ENCODE measurements around the gene SF3B5. TPM values are rescaled to one million over a fixed set of nuclear protein-coding genes. Genes with fewer than 3 reads are reported as not detected.
"Not testable (repeated sequence)": the region's sequence is repeated elsewhere in the genome, so short reads cannot be mapped to it uniquely, and the experiment has no call there.

SF3B5 gene
- total RNA-seq, 1 donor = 78.6 TPM

- TF ChIP-seq, protein P1, sequence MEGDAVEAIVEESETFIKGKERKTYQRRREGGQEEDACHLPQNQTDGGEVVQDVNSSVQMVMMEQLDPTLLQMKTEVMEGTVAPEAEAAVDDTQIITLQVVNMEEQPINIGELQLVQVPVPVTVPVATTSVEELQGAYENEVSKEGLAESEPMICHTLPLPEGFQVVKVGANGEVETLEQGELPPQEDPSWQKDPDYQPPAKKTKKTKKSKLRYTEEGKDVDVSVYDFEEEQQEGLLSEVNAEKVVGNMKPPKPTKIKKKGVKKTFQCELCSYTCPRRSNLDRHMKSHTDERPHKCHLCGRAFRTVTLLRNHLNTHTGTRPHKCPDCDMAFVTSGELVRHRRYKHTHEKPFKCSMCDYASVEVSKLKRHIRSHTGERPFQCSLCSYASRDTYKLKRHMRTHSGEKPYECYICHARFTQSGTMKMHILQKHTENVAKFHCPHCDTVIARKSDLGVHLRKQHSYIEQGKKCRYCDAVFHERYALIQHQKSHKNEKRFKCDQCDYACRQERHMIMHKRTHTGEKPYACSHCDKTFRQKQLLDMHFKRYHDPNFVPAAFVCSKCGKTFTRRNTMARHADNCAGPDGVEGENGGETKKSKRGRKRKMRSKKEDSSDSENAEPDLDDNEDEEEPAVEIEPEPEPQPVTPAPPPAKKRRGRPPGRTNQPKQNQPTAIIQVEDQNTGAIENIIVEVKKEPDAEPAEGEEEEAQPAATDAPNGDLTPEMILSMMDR (IDR thresholded peaks at IDR 0.05; ENCODE audit: insufficient read depth, low read depth, low read length) = no peak
- DNase-seq (ENCODE audit: low read depth) = no peak
- H3K4me3 ChIP-seq (ENCODE audit: low read depth, low read length) = no peak overlapping the region
Measured at GRCh38 chr6:144059139-144059538, 36.2 kb downstream of the SF3B5 start.

DNA sequence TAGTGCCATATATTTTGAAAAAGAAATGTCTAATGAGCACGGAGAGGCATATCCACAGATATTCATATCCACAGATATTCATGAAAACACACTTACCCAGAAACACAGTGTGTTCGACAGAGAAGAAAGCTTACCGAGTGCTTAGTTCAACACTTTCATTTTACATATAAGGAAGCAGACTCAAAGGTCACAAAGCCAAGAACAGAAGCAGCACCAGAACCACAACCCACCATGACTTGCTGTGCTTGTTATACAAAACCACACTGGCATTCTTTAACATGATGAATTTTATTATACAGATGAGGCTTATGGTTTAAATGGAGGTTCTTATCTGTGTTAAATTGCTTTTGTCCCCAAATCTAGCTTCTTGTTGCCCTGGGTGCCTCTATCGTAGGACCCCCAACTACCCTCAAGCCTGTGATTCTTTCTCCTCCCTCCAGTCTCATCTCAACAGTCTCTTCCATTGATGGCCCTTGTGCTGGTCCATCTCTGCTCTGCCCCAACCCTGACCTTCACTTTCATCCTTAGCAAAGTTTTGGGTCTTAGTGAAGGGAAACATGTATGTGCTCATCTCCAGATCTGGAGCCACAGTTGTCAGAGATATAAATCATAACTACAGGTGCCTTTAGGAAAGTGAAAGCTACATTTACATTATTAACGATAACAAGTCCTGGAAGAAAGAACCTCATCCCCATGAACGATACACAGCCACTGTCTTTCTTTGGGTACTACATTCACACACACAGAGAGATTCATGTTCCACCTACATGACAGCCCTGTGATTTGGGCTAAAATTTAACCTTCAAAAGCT, 40.0 kb downstream of the SF3B5 start:
- DNase-seq (ENCODE audit: low read depth) = no peak
- TF ChIP-seq, protein P1 (IDR thresholded peaks at IDR 0.05; ENCODE audit: insufficient read depth, low read depth, low read length) = no peak
- H3K4me3 ChIP-seq (ENCODE audit: low read depth, low read length) = no peak overlapping the region

- no peak overlapping the region for H3K4me3 ChIP-seq (ENCODE audit: low read depth, low read length)
- no peak for DNase-seq (ENCODE audit: low read depth)
- TF ChIP-seq, protein P1 (IDR thresholded peaks at IDR 0.05; ENCODE audit: insufficient read depth, low read depth, low read length) = no peak
Measured at GRCh38 chr6:144053601-144054000, 41.8 kb downstream of the SF3B5 start.

DNA sequence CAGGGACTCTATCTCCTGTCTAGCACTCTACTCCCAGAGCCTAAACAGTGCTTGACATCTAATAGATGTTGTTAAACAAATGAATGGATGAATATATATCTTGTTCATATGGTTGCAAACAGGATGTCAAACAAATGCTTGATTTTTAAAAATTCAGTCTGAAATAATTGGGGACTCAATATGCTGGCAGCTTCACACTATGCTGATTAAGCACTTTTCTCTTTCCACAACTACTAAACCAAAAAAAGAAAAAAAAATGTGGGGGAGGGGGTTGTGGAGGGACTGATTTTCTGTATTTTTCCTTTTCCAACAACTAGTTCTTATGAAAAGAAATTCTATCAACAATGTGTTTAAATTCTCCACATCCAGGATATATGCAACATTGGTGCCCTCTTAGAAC, 42.9 kb downstream of the SF3B5 start:
- no peak overlapping the region for H3K4me3 ChIP-seq (ENCODE audit: low read depth, low read length)
- TF ChIP-seq, protein P1 (IDR thresholded peaks at IDR 0.05; ENCODE audit: insufficient read depth, low read depth, low read length) = no peak
- DNase-seq (ENCODE audit: low read depth) = no peak

GRCh38 chr6:144049386-144049785, 46.0 kb downstream of the SF3B5 start:
- DNase-seq (ENCODE audit: low read depth) = no peak
- TF ChIP-seq, protein P1 (IDR thresholded peaks at IDR 0.05; ENCODE audit: insufficient read depth, low read depth, low read length) = no peak
- no peak overlapping the region for H3K4me3 ChIP-seq (ENCODE audit: low read depth, low read length)

DNA sequence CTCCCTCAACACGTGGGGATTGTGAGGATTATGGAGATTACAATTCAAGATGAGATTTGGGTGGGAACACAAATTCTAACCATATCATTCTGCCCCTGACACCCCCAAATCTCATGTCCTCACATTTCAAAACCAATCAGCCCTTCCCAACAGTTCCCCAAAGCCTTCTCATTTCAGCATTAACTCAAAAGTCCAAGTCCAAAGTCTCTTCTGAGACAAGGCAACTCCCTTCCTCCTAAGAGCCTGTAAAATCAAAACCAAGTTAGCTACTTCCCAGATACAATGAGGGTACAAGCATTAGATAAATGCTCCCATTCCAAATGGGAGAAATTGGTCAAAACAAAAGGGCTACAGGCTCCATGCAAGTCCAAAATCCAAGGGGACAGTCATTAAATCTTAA, 47.7 kb downstream of the SF3B5 start:
- DNase-seq (ENCODE audit: low read depth) = no peak
- TF ChIP-seq, protein P1 (IDR thresholded peaks at IDR 0.05; ENCODE audit: insufficient read depth, low read depth, low read length) = no peak

GRCh38 chr6:144046672-144047071, 48.7 kb downstream of the SF3B5 start:
- not testable (repeated sequence) for H3K4me3 ChIP-seq (ENCODE audit: low read depth, low read length); DNase-seq (ENCODE audit: low read depth)

More for the DNA sequence above, 47.7 kb downstream of the SF3B5 start:
- H3K4me3 ChIP-seq (ENCODE audit: low read depth, low read length) = no peak overlapping the region

DNA sequence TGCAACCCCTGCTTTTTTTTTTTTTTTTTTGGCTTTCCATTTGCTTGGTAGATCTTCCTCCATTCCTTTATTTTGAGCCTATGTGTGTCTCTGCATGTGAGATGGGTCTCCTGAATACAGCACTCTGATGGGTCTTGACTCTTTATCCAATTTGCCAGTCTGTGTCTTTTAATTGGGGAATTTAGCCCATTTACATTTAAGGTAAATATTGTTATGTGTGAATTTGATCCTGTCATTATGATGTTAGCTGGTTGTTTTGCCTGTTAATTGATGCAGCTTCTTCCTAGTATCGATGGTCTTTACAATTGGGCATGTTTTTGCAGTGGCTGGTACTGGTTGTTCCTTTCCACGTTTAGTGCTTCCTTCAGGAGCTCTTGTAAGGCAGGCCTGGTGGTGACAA, 50.4 kb downstream of the SF3B5 start:
- DNase-seq (ENCODE audit: low read depth); H3K4me3 ChIP-seq (ENCODE audit: low read depth, low read length): not testable (repeated sequence)

Measured in fibroblast of villous mesenchyme (primary cell).